Right ventricle myocardium superior (tissue), 1 donor: ENCODE measurements around the gene POU2AF2. TPM values are rescaled to one million over a fixed set of nuclear protein-coding genes. Genes with fewer than 3 reads are reported as not detected.
"Not testable (repeated sequence)": the region's sequence is repeated elsewhere in the genome, so short reads cannot be mapped to it uniquely, and the experiment has no call there.

Experiments
- ATAC-seq: fragments of 200-7000 bp; cut with Tn5 transposase; one replicate; pipeline ENCODE4 v1.9.1; 2020; ENCODE audit warnings: mild to moderate bottlenecking; ENCODE audit not compliant: poor library complexity
- DNase-seq: peaks from one replicate; pipeline ENCODE4 v3.0.0-alpha.2; 2020
- intact Hi-C: fragments of 100-400 bp; cut with DNase I; formaldehyde crosslinking; loops from one replicate; pipeline ENCODE4 v1.11.2; 2022
- total RNA-seq: library from RNA; stranded (reverse); fragmentation: NEBNext Ultra II Directional; extraction: Animal tissue kit (Norgen Biotek cat#: 25700); gene quantifications from one replicate; pipeline ENCODE4 v1.2.1, GENCODE V29; 2021
- donor health status: DM: no; HTN: yes; CAD: no; lungs with severe emphysema.

Gene POU2AF2
- total RNA-seq, 1 donor from 2014 or later, result not detected

GRCh38 chr11:111299101-111300026 lies 53.8 kb downstream of the POU2AF2 start:
- ATAC-seq (peak; percentile 92), DNase-seq (peak; percentile 76)
- intact Hi-C loops, result no loop called here

- ATAC-seq (no peak), DNase-seq (no peak)
- intact Hi-C loops, result no loop called here
These were observed 55.0 kb downstream of the POU2AF2 start for GRCh38 chr11:111300569-111300968.

GRCh38 chr11:111301004-111301841 lies 55.7 kb downstream of the POU2AF2 start:
- intact Hi-C loops, result no loop called here
- DNase-seq, result no peak
- ATAC-seq, result no peak

GRCh38 chr11:111301842-111302118 lies 56.3 kb downstream of the POU2AF2 start:
- intact Hi-C loops, result no loop called here
- DNase-seq (no peak), ATAC-seq (no peak)

GRCh38 chr11:111302298-111302697 lies 56.8 kb downstream of the POU2AF2 start:
- no peak for ATAC-seq
- intact Hi-C loops, result no loop called here
- no peak for DNase-seq

- ATAC-seq, result no peak
- intact Hi-C loops, result no loop called here
- DNase-seq, result no peak
These were observed 57.9 kb downstream of the POU2AF2 start for GRCh38 chr11:111303461-111303860.

- ATAC-seq (no peak), DNase-seq (no peak)
- intact Hi-C loops, result loop anchor here (5.0 kb wide), 1 partner anchor 117 kb away; no protein-coding TSS in a partner anchor
These were observed 59.8 kb downstream of the POU2AF2 start for GRCh38 chr11:111305162-111305802.

GRCh38 chr11:111305876-111306275 lies 60.4 kb downstream of the POU2AF2 start:
- DNase-seq, result no peak
- ATAC-seq, result no peak
- intact Hi-C loops, result loop anchor here (5.0 kb wide), 1 partner anchor 116 kb away; no protein-coding TSS in a partner anchor

GRCh38 chr11:111306321-111306720 lies 60.8 kb downstream of the POU2AF2 start:
- no peak for DNase-seq
- intact Hi-C loops, result loop anchor here (5.0 kb wide), 1 partner anchor 116 kb away; no protein-coding TSS in a partner anchor

GRCh38 chr11:111307472-111308108 lies 62.1 kb downstream of the POU2AF2 start:
- no peak for ATAC-seq
- no peak for DNase-seq
- intact Hi-C loops, result loop anchor here (5.0 kb wide), 1 partner anchor 115 kb away; no protein-coding TSS in a partner anchor

More at GRCh38 chr11:111306321-111306720, 60.8 kb downstream of the POU2AF2 start:
- ATAC-seq, result no peak

- intact Hi-C loops, result loop anchor here (5.0 kb wide), 1 partner anchor 114 kb away; no protein-coding TSS in a partner anchor
- ATAC-seq (peak; percentile 74), DNase-seq (no peak)
These were observed 62.6 kb downstream of the POU2AF2 start for GRCh38 chr11:111308140-111308539.

- DNase-seq, result no peak
- intact Hi-C loops, result loop anchor here (5.0 kb wide), 1 partner anchor 113 kb away; no protein-coding TSS in a partner anchor
- no peak for ATAC-seq
These were observed 63.8 kb downstream of the POU2AF2 start for GRCh38 chr11:111309215-111309915.

- intact Hi-C loops, result no loop called here
- DNase-seq, result no peak
These were observed 64.6 kb downstream of the POU2AF2 start for GRCh38 chr11:111310088-111310487.

GRCh38 chr11:111310723-111311122 lies 65.2 kb downstream of the POU2AF2 start:
- ATAC-seq (no peak), DNase-seq (no peak)
- intact Hi-C loops, result no loop called here

More at GRCh38 chr11:111310088-111310487, 64.6 kb downstream of the POU2AF2 start:
- no peak for ATAC-seq

- DNase-seq (no peak), ATAC-seq (no peak)
- intact Hi-C loops, result no loop called here
These were observed 66.6 kb downstream of the POU2AF2 start for GRCh38 chr11:111312076-111312475.

- intact Hi-C loops, result no loop called here
- DNase-seq, result no peak
- no peak for ATAC-seq
These were observed 73.8 kb downstream of the POU2AF2 start for GRCh38 chr11:111319296-111319695.

GRCh38 chr11:111320199-111320598 lies 74.7 kb downstream of the POU2AF2 start:
- DNase-seq, intact Hi-C loops, ATAC-seq: not testable (repeated sequence)
